Transverse colon (tissue), 3 donors: ENCODE results near the gene FAHD2A.

Source experiments
- CTCF ChIP-seq, 5 experiments: fragments of 200-600 bp in 3 of 5; fragments of 450-650 bp in 2 of 5; sonication (generic) in 3 of 5; IDR thresholded peaks; 1 replicate in 2 of 5; 2 replicates in 3 of 5; pipeline ENCODE4 v1.5.1; 2016 to 2017; ENCODE audit warnings: antibody characterized with exemption in 5 of 5, inconsistent platforms in 3 of 5, mild to moderate bottlenecking in 2 of 5, moderate library complexity in 1 of 5
- EP300 ChIP-seq: sonication (generic); formaldehyde crosslinking; IDR thresholded peaks from one replicate; pipeline ENCODE4 v1.6.1; 2017; ENCODE audit warnings: antibody characterized with exemption, low read depth
- POLR2A ChIP-seq: fragments of 450-650 bp; IDR thresholded peaks from one replicate; pipeline ENCODE4 v1.6.1; 2016; ENCODE audit warnings: antibody characterized with exemption, mild to moderate bottlenecking, moderate library complexity

GRCh38 chr2:95377216-95378123 lies 25.0 kb upstream of the FAHD2A start:
- TF ChIP-seq CTCF (IDR thresholded peaks at IDR 0.05) (no peak), EP300 (no peak), POLR2A (no peak)
